Left lung (tissue), 10 donors: ENCODE data around the gene MAT2A. TPM values are rescaled to one million over a fixed set of nuclear protein-coding genes. Genes with fewer than 3 reads are reported as not detected.
"Not testable (repeated sequence)": the region's sequence is repeated elsewhere in the genome, so short reads cannot be mapped to it uniquely, and the experiment has no call there.

Experiments used
- ATAC-seq: fragments of 200-7000 bp; cut with Tn5 transposase; one replicate; pipeline ENCODE4 v1.9.1; 2020; ENCODE audit warnings: moderate library complexity
- DNase-seq, 4 donors: peaks; one replicate each; pipeline ENCODE4 v3.0.0-alpha.2; 2013 to 2020
- H3K27ac ChIP-seq, 2 donors: fragments of 200-600 bp; sonication (generic) in 1 of 2; one replicate each; pipeline versions ENCODE4 v1.5.0 to v1.8.0; 2020 to 2021
- H3K27me3 ChIP-seq, 2 donors: fragments of 200-600 bp; sonication (generic) in 1 of 2; one replicate each; pipeline versions ENCODE4 v1.5.0 to v1.8.0; 2020 to 2021
- H3K36me3 ChIP-seq, 2 donors: fragments of 200-600 bp; sonication (generic) in 1 of 2; one replicate each; pipeline versions ENCODE4 v1.5.0 to v1.8.0; 2020 to 2021
- H3K4me1 ChIP-seq, 2 donors: fragments of 200-600 bp; one replicate each; pipeline ENCODE4 v1.8.0; 2021
- H3K4me3 ChIP-seq, 2 donors: fragments of 200-600 bp; sonication (generic) in 1 of 2; one replicate each; pipeline versions ENCODE4 v1.5.0 to v1.8.0; 2020 to 2021; ENCODE audit warnings: mild to moderate bottlenecking in 1 of 2
- H3K9me3 ChIP-seq, 2 donors: fragments of 200-600 bp; sonication (generic) in 1 of 2; one replicate each; pipeline versions ENCODE4 v1.5.0 to v1.8.0; 2020 to 2021
- CTCF ChIP-seq, 2 donors: fragments of 200-600 bp; sonication (generic) in 1 of 2; IDR thresholded peaks; one replicate each; pipeline versions ENCODE4 v1.5.0 to v1.8.0; 2021; ENCODE audit warnings: antibody characterized with exemption in 2 of 2
- intact Hi-C, 2 donors: fragments of 100-400 bp; cut with DNase I; formaldehyde crosslinking; loops; one replicate each; pipeline versions ENCODE4 v1.11.2 to v1.14.2; 2022
- polyA plus RNA-seq, 6 donors: library from polyadenylated mRNA; unstranded; fragments of 120-200 nt; gene quantifications; one replicate each; pipeline ENCODE4 v1.2.1, GENCODE V29; 2013; ENCODE audit not compliant: insufficient read length in 6 of 6
- total RNA-seq, 2 donors: library from RNA; stranded (reverse); fragmentation: NEBNext Ultra II Directional; extraction: Animal tissue kit (Norgen Biotek cat#: 25700); gene quantifications; one replicate each; pipeline ENCODE4 v1.2.1, GENCODE V29; 2021
- donor health status: DM: no; HTN: yes; CAD: no.
- donor health status: DM: no; HTN: no; CAD: no.

Gene MAT2A
- total and polyA plus RNA-seq, 8 donors = 135 to 341 (median 295) TPM

- H3K4me3 ChIP-seq = no peak overlapping the region
- no peak overlapping the region for H3K27ac ChIP-seq
- no peaks in the 10 kb centered on the region for H3K9me3 ChIP-seq
- H3K27me3 ChIP-seq = no peaks in the 10 kb centered on the region
- no peak for ATAC-seq
- intact Hi-C loops = loop anchor here in 1 of 2 donors (10.0 kb wide), 1 partner anchor 140 kb away; the partner anchor contains the start of genes CAPG and SH2D6
- no peak for TF ChIP-seq CTCF (IDR thresholded peaks at IDR 0.05)
- peaks cover 2 to 37% of the 10 kb centered on the region in 2 donors for H3K4me1 ChIP-seq
- peaks cover 0 to 79% of the 10 kb centered on the region in 2 donors for H3K36me3 ChIP-seq
- DNase-seq = no peak
Observed at GRCh38 chr2:85554980-85555612, 16.1 kb downstream of the MAT2A start.

- Histone ChIP-seq H3K4me3 (no peak overlapping the region), H3K4me1 (peaks cover 6 to 27% of the 10 kb centered on the region in 2 donors), H3K36me3 (peaks cover 0 to 59% of the 10 kb centered on the region in 2 donors), H3K27ac (no peak overlapping the region), H3K9me3 (no peaks in the 10 kb centered on the region), H3K27me3 (no peaks in the 10 kb centered on the region)
- DNase-seq (no peak), ATAC-seq (no peak)
- intact Hi-C loops = loop anchor here in 1 of 2 donors (10.0 kb wide), 1 partner anchor 142 kb away; the partner anchor contains the start of genes CAPG and SH2D6
- no peak for TF ChIP-seq CTCF (IDR thresholded peaks at IDR 0.05)
Observed at GRCh38 chr2:85557130-85557529, 18.2 kb downstream of the MAT2A start.

GRCh38 chr2:85558160-85558559 is 19.2 kb downstream of the MAT2A start:
- Histone ChIP-seq H3K4me3 (no peak overlapping the region), H3K9me3 (no peaks in the 10 kb centered on the region), H3K4me1 (peaks cover 4 to 29% of the 10 kb centered on the region in 2 donors), H3K27ac (no peak overlapping the region), H3K36me3 (peaks cover 0 to 49% of the 10 kb centered on the region in 2 donors), H3K27me3 (no peaks in the 10 kb centered on the region)
- ATAC-seq = no peak
- intact Hi-C loops = loop anchor here in 1 of 2 donors (10.0 kb wide), 1 partner anchor 143 kb away; the partner anchor contains the start of genes CAPG and SH2D6
- TF ChIP-seq CTCF (IDR thresholded peaks at IDR 0.05) = no peak
- DNase-seq = no peak

- Histone ChIP-seq H3K4me1 (peaks cover 4 to 29% of the 10 kb centered on the region in 2 donors), H3K4me3 (peak overlapping the region; percentile 73 to 78), H3K27ac (peak overlapping the region; percentile 87), H3K36me3 (peaks cover 0 to 27% of the 10 kb centered on the region in 2 donors)
- intact Hi-C loops, H3K9me3 ChIP-seq, DNase-seq, ATAC-seq, H3K27me3 ChIP-seq: not testable (repeated sequence)
Observed at GRCh38 chr2:85560403-85560726, 21.4 kb downstream of the MAT2A start.

GRCh38 chr2:85560812-85561279 is 21.9 kb downstream of the MAT2A start:
- no peaks in the 10 kb centered on the region for H3K27me3 ChIP-seq
- H3K27ac ChIP-seq = peak overlapping the region; percentile 87
- intact Hi-C loops = no loop called here
- ATAC-seq (peak; percentile 5), DNase-seq (no peak)
- peaks cover 4 to 29% of the 10 kb centered on the region in 2 donors for H3K4me1 ChIP-seq
- no peak for TF ChIP-seq CTCF (IDR thresholded peaks at IDR 0.05)
- peak overlapping the region; percentile 73 to 78 for H3K4me3 ChIP-seq
- no peaks in the 10 kb centered on the region for H3K9me3 ChIP-seq
- H3K36me3 ChIP-seq = peaks cover 0 to 23% of the 10 kb centered on the region in 2 donors
